Nephron (organoid): ENCODE data around the gene LTN1.

ENCODE experiments used
- H3K27ac Mint-ChIP-seq, 3 experiments: 2 replicates each; pipeline ENCODE4 v1.8.0; 2020; ENCODE audit warnings: mixed read lengths in 3 of 3, mild to moderate bottlenecking in 2 of 3, moderate library complexity in 1 of 3
- H3K27me3 Mint-ChIP-seq: 2 replicates; pipeline ENCODE4 v1.8.0; 2021; ENCODE audit warnings: low read depth, mild to moderate bottlenecking, moderate library complexity, mixed read lengths
- H3K36me3 Mint-ChIP-seq: 2 replicates; pipeline ENCODE4 v1.8.0; 2020; ENCODE audit warnings: low read depth, mixed read lengths
- H3K4me1 Mint-ChIP-seq: 2 replicates; pipeline ENCODE4 v1.8.0; 2020; ENCODE audit warnings: mixed read lengths
- H3K4me3 Mint-ChIP-seq, 3 experiments: 2 replicates each; pipeline ENCODE4 v1.8.0; 2020; ENCODE audit warnings: mild to moderate bottlenecking in 3 of 3, mixed read lengths in 3 of 3, moderate library complexity in 2 of 3
- H3K9me3 Mint-ChIP-seq: 2 replicates; pipeline ENCODE4 v1.8.0; 2020; ENCODE audit warnings: mixed read lengths
- CTCF ChIP-seq, 3 experiments: fragments of 200-600 bp; sonication (generic); IDR thresholded peaks; one replicate each; pipeline ENCODE4 v1.5.0; 2021; ENCODE audit warnings: antibody characterized with exemption in 3 of 3; ENCODE audit not compliant: unreplicated experiment in 3 of 3

LTN1 gene, protein sequence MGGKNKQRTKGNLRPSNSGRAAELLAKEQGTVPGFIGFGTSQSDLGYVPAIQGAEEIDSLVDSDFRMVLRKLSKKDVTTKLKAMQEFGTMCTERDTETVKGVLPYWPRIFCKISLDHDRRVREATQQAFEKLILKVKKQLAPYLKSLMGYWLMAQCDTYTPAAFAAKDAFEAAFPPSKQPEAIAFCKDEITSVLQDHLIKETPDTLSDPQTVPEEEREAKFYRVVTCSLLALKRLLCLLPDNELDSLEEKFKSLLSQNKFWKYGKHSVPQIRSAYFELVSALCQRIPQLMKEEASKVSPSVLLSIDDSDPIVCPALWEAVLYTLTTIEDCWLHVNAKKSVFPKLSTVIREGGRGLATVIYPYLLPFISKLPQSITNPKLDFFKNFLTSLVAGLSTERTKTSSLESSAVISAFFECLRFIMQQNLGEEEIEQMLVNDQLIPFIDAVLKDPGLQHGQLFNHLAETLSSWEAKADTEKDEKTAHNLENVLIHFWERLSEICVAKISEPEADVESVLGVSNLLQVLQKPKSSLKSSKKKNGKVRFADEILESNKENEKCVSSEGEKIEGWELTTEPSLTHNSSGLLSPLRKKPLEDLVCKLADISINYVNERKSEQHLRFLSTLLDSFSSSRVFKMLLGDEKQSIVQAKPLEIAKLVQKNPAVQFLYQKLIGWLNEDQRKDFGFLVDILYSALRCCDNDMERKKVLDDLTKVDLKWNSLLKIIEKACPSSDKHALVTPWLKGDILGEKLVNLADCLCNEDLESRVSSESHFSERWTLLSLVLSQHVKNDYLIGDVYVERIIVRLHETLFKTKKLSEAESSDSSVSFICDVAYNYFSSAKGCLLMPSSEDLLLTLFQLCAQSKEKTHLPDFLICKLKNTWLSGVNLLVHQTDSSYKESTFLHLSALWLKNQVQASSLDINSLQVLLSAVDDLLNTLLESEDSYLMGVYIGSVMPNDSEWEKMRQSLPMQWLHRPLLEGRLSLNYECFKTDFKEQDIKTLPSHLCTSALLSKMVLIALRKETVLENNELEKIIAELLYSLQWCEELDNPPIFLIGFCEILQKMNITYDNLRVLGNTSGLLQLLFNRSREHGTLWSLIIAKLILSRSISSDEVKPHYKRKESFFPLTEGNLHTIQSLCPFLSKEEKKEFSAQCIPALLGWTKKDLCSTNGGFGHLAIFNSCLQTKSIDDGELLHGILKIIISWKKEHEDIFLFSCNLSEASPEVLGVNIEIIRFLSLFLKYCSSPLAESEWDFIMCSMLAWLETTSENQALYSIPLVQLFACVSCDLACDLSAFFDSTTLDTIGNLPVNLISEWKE (N-terminal part only)

DNA sequence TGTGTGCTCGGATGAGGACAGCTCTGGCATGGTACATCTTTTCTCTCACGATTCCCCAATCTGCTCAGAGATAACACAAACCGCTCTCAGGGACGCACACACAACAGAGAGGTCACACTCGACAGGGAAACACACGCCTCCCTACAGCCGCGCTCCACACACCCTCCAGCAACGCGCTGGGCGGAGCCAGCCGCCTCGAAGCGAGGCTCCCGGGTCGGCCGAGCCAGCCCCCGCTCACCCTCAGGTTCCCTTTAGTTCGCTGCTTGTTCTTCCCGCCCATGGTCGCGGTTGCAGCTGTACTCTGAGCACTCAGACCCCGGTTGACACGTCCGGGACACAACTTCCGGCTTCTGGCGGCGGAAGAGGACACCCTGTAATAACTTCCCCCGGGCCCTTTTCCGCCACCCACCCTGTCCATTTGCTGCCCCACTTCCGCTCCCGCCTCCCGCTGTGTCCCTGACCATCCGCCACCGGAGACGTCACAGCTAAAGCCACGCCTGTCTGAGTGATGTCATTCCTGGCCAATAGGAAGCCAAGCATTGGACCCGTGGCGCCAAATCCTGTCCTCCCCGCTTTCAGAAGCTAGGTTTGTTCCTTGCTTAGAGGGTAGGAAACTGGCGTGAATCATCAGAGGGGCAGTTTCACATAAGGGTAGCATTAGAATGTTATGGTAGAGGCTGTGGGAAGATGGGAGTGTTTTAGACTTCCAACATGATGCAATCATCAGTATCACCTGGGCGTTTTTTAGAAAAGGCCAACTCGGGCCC lies at the start of gene LTN1:
Gene LTN1, minus strand, starts transcription at position 352 of the 767 bp plus-strand sequence. Its CDS starts 72 bp downstream, at position 280.
- Mint-ChIP-seq H3K27me3 (no peaks in the 10 kb centered on the region), H3K27ac (peak within 1 kb of the TSS; percentile 79 to 94 (median 89)), H3K4me3 (peak within 1 kb of the TSS; percentile 90 to 96 (median 93)), H3K4me1 (peaks cover 6% of the 10 kb centered on the region), H3K36me3 (peaks cover 4% of the 10 kb centered on the region), H3K9me3 (no peaks in the 10 kb centered on the region)
- no peak for TF ChIP-seq CTCF (IDR thresholded peaks at IDR 0.05; ENCODE audit: unreplicated experiment in 3 of 3)

GRCh38 chr21:29034678-29035077 lies 42.0 kb upstream of the LTN1 start:
- no peak for TF ChIP-seq CTCF (IDR thresholded peaks at IDR 0.05; ENCODE audit: unreplicated experiment in 3 of 3)
- H3K27ac Mint-ChIP-seq = peak overlapping the region in 1 of 3 experiments; percentile 76
- peaks cover 57% of the 10 kb centered on the region for H3K36me3 Mint-ChIP-seq
- peaks cover 6% of the 10 kb centered on the region for H3K4me1 Mint-ChIP-seq
- H3K27me3 Mint-ChIP-seq = no peaks in the 10 kb centered on the region
- H3K9me3 Mint-ChIP-seq = no peaks in the 10 kb centered on the region
- H3K4me3 Mint-ChIP-seq = no peak overlapping the region

DNA sequence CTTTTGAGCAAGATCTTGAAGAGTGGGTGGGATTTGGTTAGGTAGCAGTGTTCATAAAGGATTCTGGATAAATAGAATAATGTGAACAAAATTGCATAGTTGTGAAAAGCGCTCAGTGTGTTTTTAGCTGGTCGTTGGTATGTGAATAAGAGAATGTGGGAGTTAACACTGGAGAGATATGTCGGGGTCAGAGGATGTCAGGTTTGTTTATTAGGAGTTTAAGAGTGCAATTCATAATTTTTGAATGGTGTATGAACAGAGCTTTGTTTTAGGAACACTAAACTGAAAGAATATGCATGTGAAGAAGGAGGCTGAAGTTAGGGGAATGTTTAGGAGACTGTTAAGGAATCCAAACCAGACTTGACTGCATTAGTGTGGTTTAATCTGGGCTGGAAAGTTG lies 41.2 kb upstream of the LTN1 start:
- peak overlapping the region; percentile 22 to 87 (median 73) for H3K27ac Mint-ChIP-seq
- H3K9me3 Mint-ChIP-seq = no peaks in the 10 kb centered on the region
- no peak for TF ChIP-seq CTCF (IDR thresholded peaks at IDR 0.05; ENCODE audit: unreplicated experiment in 3 of 3)
- H3K4me1 Mint-ChIP-seq = peaks cover 6% of the 10 kb centered on the region
- H3K36me3 Mint-ChIP-seq = peaks cover 59% of the 10 kb centered on the region
- no peaks in the 10 kb centered on the region for H3K27me3 Mint-ChIP-seq
- peak overlapping the region in 1 of 3 experiments; percentile 1 for H3K4me3 Mint-ChIP-seq

- no peak for TF ChIP-seq CTCF (IDR thresholded peaks at IDR 0.05; ENCODE audit: unreplicated experiment in 3 of 3)
- no peaks in the 10 kb centered on the region for H3K9me3 Mint-ChIP-seq
- peak overlapping the region; percentile 22 to 87 (median 73) for H3K27ac Mint-ChIP-seq
- no peak overlapping the region for H3K4me3 Mint-ChIP-seq
- no peaks in the 10 kb centered on the region for H3K27me3 Mint-ChIP-seq
- peaks cover 59% of the 10 kb centered on the region for H3K36me3 Mint-ChIP-seq
- H3K4me1 Mint-ChIP-seq = peaks cover 6% of the 10 kb centered on the region
Measured at GRCh38 chr21:29033301-29033700, 40.6 kb upstream of the LTN1 start.

DNA sequence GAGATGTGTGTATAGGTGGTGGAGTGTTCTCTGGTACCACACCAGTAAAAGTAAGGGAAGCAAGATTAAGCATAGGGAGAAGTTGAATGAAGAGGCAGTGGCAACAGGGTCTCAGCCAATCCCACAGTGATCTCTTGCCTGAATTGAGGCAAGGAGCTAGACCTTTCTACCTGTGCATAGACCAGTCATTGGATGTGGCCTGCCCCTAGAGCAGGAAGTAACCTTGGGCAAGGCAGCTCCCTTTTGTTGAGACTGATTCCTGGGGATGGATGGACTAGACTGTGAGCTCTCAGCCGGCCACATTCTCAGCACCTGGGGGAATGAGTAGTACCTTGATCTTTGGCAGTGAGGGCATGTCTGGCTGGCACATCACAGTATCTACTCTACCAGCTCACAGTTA lies 38.2 kb upstream of the LTN1 start:
- peaks cover 13% of the 10 kb centered on the region for H3K4me1 Mint-ChIP-seq
- no peak for TF ChIP-seq CTCF (IDR thresholded peaks at IDR 0.05; ENCODE audit: unreplicated experiment in 3 of 3)
- no peaks in the 10 kb centered on the region for H3K27me3 Mint-ChIP-seq
- peaks cover 44% of the 10 kb centered on the region for H3K36me3 Mint-ChIP-seq
- H3K9me3 Mint-ChIP-seq = no peaks in the 10 kb centered on the region
- H3K27ac Mint-ChIP-seq = no peak overlapping the region
- H3K4me3 Mint-ChIP-seq = no peak overlapping the region
